HG02642 (cell line): ENCODE results near the gene DDX5.

ENCODE experiments used
- ATAC-seq: cut with Tn5 transposase; IDR thresholded peaks from one replicate; pipeline ENCODE4 v1.9.1; 2021; ENCODE audit warnings: mild to moderate bottlenecking; ENCODE audit not compliant: unreplicated experiment, poor library complexity

DDX5 gene

DNA sequence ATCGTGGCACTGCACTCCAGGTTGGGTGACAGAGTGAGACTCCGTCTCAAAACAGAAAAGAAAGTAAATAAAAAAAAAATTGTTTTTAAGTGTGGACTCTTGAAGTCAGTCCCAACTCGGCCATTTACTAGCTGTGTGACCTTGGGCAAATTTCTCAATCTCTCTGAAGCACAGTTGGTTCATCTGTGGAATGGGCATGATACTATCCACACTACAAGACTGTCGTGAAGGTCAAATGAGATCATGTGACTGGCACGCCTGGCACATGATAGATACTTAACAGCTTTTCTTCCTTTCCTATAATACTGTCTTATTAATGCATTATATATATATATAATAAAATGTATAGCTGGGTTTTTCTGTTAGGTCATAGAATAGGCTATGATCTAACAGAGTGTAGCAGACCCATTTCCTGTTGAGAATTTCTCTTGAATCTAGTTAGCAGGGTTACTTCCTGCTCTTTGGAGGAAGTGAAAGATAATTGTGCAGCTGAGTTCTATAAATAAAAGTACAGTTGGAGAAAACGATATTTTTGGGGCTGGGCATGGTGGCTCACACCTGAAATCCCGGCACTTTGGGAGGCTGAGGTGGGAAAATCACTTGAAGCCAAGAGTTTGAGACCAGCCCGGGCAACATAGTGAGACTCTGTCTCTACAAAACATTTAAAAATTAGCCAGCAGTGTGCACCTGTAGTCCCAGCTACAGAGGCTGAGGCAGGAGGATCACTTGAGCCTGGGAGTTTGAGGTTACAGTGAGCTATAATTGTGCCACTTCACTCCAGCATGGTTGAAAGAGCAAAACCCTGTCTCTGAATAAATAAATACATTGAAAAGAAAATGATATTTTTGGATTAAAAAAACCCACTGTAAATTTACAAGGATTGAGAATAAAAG lies 49.9 kb downstream of the DDX5 start:
- no peak for ATAC-seq

- ATAC-seq = no peak
Observed at GRCh38 chr17:64449545-64449944, 56.5 kb downstream of the DDX5 start.

GRCh38 chr17:64448665-64449512 lies 57.2 kb downstream of the DDX5 start, which contains the start of gene MILR1:
Gene MILR1 (plus strand): TSS chr17:64449115. CDS start chr17:64449169, 54 bp downstream.
- ATAC-seq = no peak
